ENCODE results near the gene NPIPB9.

GRCh38 chr16:28821874-28822519, 70.4 kb downstream of the NPIPB9 start:
- TF ChIP-seq CTCF (conservative IDR thresholded peaks at IDR 0.05; ENCODE audit: low read depth in 2 of 2) (no peak), CREB1 (CRISPR knock-in tag; IDR thresholded peaks at IDR 0.05; ENCODE audit: low read depth) (no peak), POLR2AphosphoS5 (IDR thresholded peaks at IDR 0.05; ENCODE audit: low read depth) (no peak)

Measured in GM23338 (cell line).